ENCODE results near the gene MBNL1. TPM values are rescaled to one million over a fixed set of nuclear protein-coding genes. Genes with fewer than 3 reads are reported as not detected.

MBNL1 gene
- total and polyA plus RNA-seq, 3 donors from 2014 or later = 36.5 to 167 (median 145) TPM

DNA sequence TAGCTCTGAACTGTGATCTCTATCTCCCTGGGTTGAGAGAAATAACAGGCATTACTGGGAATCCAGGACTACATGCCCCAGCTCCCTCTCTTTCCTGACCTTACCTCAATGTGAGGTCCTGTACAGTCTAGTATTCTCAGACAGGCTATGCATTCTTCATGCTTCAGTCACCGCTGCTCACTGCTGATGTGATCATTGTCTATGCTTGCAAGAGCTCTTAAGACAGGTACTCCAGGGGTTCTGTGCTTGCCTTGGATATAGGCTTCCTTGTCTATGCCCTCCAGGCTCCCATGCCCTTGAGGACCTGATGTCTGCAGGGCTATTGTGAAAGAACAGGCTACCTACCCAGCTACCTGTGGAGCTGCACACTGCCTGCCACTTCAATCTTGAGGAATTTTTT is 183.6 kb downstream of the MBNL1 start:
- no peaks in the 10 kb centered on the region for H3K36me3 ChIP-seq (ENCODE audit: low read depth, missing control alignments)
- DNase-seq = no peak
- no peak overlapping the region for H3K4me3 ChIP-seq
- H3K9me3 ChIP-seq = no peaks in the 10 kb centered on the region
- H3K27me3 ChIP-seq = no peaks in the 10 kb centered on the region
- no peak overlapping the region for H3K27ac ChIP-seq
- 89 to 100% methylated on average over 1 of the region's 1 CpG for WGBS, 2 donors
- no peaks in the 10 kb centered on the region for H3K4me1 ChIP-seq
- intact Hi-C loops (cut with DNase I; ENCODE audit: low total_unique reads) = no loop called here
- TF ChIP-seq POLR2A (IDR thresholded peaks at IDR 0.05) = no peak
- TF ChIP-seq, protein P1, sequence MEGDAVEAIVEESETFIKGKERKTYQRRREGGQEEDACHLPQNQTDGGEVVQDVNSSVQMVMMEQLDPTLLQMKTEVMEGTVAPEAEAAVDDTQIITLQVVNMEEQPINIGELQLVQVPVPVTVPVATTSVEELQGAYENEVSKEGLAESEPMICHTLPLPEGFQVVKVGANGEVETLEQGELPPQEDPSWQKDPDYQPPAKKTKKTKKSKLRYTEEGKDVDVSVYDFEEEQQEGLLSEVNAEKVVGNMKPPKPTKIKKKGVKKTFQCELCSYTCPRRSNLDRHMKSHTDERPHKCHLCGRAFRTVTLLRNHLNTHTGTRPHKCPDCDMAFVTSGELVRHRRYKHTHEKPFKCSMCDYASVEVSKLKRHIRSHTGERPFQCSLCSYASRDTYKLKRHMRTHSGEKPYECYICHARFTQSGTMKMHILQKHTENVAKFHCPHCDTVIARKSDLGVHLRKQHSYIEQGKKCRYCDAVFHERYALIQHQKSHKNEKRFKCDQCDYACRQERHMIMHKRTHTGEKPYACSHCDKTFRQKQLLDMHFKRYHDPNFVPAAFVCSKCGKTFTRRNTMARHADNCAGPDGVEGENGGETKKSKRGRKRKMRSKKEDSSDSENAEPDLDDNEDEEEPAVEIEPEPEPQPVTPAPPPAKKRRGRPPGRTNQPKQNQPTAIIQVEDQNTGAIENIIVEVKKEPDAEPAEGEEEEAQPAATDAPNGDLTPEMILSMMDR (IDR thresholded peaks at IDR 0.05) = no peak

DNA sequence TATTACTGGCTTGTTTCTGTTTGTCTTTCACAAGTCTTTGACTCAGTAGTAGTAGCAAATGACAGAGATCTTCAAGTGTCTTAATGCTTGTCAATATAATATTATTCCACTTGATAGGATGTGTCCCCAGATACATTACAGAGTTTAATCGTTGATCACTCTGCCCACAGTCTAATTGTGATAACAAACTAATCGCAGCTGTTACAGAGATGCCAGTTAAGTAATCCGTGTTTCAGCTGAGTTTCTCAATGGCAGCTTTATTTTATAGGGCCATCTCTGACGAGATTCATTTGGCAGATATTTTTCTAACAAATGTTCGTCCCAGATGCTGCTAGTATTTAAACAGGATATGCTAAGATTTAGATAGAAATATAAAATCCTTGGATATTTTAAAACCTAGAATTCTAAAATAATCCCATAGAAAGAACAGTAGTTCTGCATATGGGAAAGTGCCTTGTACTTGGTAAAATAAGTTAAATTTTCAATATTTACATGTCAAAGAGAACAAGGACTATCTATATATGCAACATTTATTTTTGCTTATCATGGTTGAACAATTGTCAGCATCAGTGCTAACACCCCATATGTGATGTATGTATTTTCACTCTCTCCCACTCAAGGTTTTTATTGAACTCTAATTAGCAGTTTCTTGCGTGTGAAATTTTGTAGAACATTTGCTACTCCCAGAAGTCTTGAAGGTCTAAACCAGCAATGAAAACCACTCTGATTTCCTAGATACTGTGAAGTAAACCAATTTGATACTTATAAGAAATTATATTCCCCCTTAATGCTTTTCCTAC is 185.5 kb downstream of the MBNL1 start:
- no peak for DNase-seq
- 66 to 75% methylated on average over 6 of the region's 6 CpGs for WGBS, 2 donors
- intact Hi-C loops (cut with DNase I; ENCODE audit: low total_unique reads) = no loop called here
- no peaks in the 10 kb centered on the region for H3K36me3 ChIP-seq (ENCODE audit: low read depth, missing control alignments)
- no peaks in the 10 kb centered on the region for H3K4me1 ChIP-seq
- no peak for TF ChIP-seq POLR2A (IDR thresholded peaks at IDR 0.05)
- TF ChIP-seq, protein P1 (IDR thresholded peaks at IDR 0.05) = no peak
- H3K4me3 ChIP-seq = no peak overlapping the region
- no peak overlapping the region for H3K27ac ChIP-seq
- no peaks in the 10 kb centered on the region for H3K9me3 ChIP-seq
- no peaks in the 10 kb centered on the region for H3K27me3 ChIP-seq

DNA sequence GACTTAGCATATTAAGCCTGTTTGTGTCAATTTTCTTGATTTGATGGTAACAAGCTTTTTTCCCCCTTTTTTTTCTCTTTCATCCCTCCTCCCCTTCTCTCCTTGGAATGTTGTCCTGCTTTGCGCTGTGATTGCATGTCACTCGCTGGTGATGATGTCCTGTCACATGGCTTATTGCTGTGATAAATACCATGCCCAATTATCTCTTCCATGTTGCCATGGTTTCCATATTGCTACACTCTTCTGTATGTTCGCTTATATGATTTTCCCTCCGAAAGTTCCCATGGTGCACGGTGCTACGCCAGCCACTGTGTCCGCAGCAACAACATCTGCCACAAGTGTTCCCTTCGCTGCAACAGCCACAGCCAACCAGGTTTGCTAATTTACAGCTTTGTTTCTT is 187.3 kb downstream of the MBNL1 start:
- intact Hi-C loops (cut with DNase I; ENCODE audit: low total_unique reads) = no loop called here
- TF ChIP-seq, protein P1 (IDR thresholded peaks at IDR 0.05) = no peak
- no peak for TF ChIP-seq POLR2A (IDR thresholded peaks at IDR 0.05)
- no peak for DNase-seq
- H3K4me1 ChIP-seq = peaks cover 4% of the 10 kb centered on the region
- WGBS, 2 donors = 94 to 100% methylated on average over 8 of the region's 8 CpGs
- H3K36me3 ChIP-seq (ENCODE audit: low read depth, missing control alignments) = no peaks in the 10 kb centered on the region
- no peaks in the 10 kb centered on the region for H3K9me3 ChIP-seq
- H3K4me3 ChIP-seq = no peak overlapping the region
- H3K27me3 ChIP-seq = no peaks in the 10 kb centered on the region
- no peak overlapping the region for H3K27ac ChIP-seq

DNA sequence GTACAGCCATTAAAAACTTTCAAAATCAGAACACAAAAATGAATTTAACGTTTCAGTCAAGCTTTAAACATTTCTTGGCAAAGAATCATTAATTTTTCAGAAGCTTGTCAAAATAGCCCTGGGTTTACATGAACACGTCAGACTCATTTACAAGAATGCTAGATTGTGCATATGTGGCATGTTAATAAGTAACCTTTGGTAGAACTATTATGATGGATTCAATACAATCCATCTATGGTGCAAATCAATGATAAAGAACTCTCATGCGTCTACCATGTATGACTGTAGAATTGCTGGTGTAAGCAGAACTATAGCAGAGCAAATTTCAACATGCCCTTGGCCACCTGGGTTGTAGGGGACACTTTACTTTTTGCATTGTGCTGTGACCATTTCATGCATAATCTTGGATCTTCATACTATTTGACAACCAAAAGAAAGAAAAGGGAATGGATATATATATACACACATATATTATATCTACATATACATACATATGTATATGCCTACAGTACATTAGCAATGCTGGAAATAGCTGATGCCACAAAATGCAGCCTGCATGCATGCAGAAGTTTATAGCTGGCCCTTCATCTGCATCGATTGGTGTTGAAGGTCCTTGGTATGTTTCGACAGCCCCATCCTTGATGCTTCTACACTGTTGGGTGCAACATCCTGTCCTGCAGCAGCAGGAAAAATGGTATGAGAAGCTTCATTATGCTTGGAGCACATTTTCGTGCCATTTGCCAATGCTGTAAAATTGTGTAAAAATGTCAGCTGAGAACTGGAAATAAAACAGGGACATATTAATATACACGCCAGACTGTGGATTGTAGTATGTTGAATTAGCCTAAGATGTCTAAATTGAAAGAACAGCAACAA is 189.0 kb downstream of the MBNL1 start:
- TF ChIP-seq, protein P1 (IDR thresholded peaks at IDR 0.05) = no peak
- no peak for TF ChIP-seq POLR2A (IDR thresholded peaks at IDR 0.05)
- no peak overlapping the region for H3K4me3 ChIP-seq
- no peaks in the 10 kb centered on the region for H3K9me3 ChIP-seq
- intact Hi-C loops (cut with DNase I; ENCODE audit: low total_unique reads) = no loop called here
- no peaks in the 10 kb centered on the region for H3K36me3 ChIP-seq (ENCODE audit: low read depth, missing control alignments)
- H3K27ac ChIP-seq = no peak overlapping the region
- DNase-seq = no peak
- H3K4me1 ChIP-seq = peaks cover 6% of the 10 kb centered on the region
- WGBS, 2 donors = 81 to 82% methylated on average over 7 of the region's 7 CpGs
- H3K27me3 ChIP-seq = no peaks in the 10 kb centered on the region

Data from testis (tissue), 3 donors.